ENCODE results near the gene ATOH7.

GRCh38 chr10:68222391-68222790 lies 9.5 kb downstream of the ATOH7 start:
- TF ChIP-seq CTCF (conservative IDR thresholded peaks at IDR 0.05; ENCODE audit: low read depth, low read length) (no peak), EZH2 (IDR thresholded peaks at IDR 0.05; ENCODE audit: low read length, unreplicated experiment) (no peak), EZH2phosphoT487 (IDR thresholded peaks at IDR 0.05; ENCODE audit: borderline replicate concordance, low read length) (no peak)

Measured in PC-3 (cell line).